GM12878 (cell line): ENCODE measurements around the gene IFI30. TPM values are rescaled to one million over a fixed set of nuclear protein-coding genes. Genes with fewer than 3 reads are reported as not detected.

Experiments used
- ATAC-seq: fragments of 200-7000 bp; cut with Tn5 transposase; 3 replicates; pipeline ENCODE4 v1.9.1; 2020; ENCODE audit warnings: mild to moderate bottlenecking, moderate library complexity
- BruUV-seq: library from RNA; stranded (reverse); fragments of 400-500 nt; replicated peaks from 2 replicates; lab custom pipeline; 2021; lab: Mats Ljungman, UMichigan
- CTCF ChIA-PET: fragments of 300-600 bp; sonication (Branson Sonifier 250); formaldehyde crosslinking; extraction: SDS; loops from one replicate; lab custom pipeline; 2021; ENCODE audit warnings: inconsistent platforms; lab: Yijun Ruan, JAX
- POLR2A ChIA-PET: fragments of 350-600 bp; formaldehyde crosslinking; extraction: SDS; loops from one replicate; lab custom pipeline; 2021; ENCODE audit warnings: inconsistent platforms; lab: Charles Lee
- RAD21 ChIA-PET: fragments of 300-600 bp; sonication (Branson Sonifier 250); formaldehyde crosslinking; loops from one replicate; lab custom pipeline; 2023; ENCODE audit warnings: antibody characterized with exemption; ENCODE audit not compliant: unreplicated experiment; lab: Charles Lee
- SMC1A ChIA-PET: fragments of 300-600 bp; sonication (Branson Sonifier 250); formaldehyde crosslinking; loops from one replicate; lab custom pipeline; 2023; ENCODE audit not compliant: unreplicated experiment, uncharacterized antibody; lab: Charles Lee
- DNase-seq: peaks from one replicate; pipeline ENCODE4 v3.0.0-alpha.2; 2011; ENCODE audit warnings: low read depth, low spot score
- FAIRE-seq: peaks from 3 replicates; lab custom pipeline; 2011; peaks lifted over from hg19 to GRCh38; lab: Jason Lieb, UNC
- H2AFZ ChIP-seq: 2 replicates; pipeline ENCODE4 v1.6.0; 2011; ENCODE audit warnings: low read depth, low read length, control low read depth; ENCODE audit not compliant: control insufficient read depth
- H3K27ac ChIP-seq: 2 replicates; pipeline ENCODE4 v1.5.1; 2011; ENCODE audit warnings: control low read depth; ENCODE audit not compliant: control insufficient read depth, insufficient read depth
- H3K27me3 ChIP-seq, 2 experiments: replicated peaks in 1 of 2; 2 replicates each; pipeline versions ENCODE4 v1.6.0 to v1.6.1; 2011; ENCODE audit warnings: low read length in 1 of 2; ENCODE audit not compliant: control insufficient read depth in 2 of 2, insufficient read depth in 2 of 2
- H3K36me3 ChIP-seq, 2 experiments: 2 replicates each; pipeline ENCODE4 v1.5.1; 2011; ENCODE audit warnings: low read length in 1 of 2; ENCODE audit not compliant: control insufficient read depth in 2 of 2, insufficient read depth in 2 of 2
- H3K4me1 ChIP-seq: 2 replicates; pipeline ENCODE4 v1.6.1; 2011; ENCODE audit warnings: mild to moderate bottlenecking, low read length, moderate library complexity, mixed read lengths; ENCODE audit not compliant: control insufficient read depth, insufficient read depth
- H3K4me2 ChIP-seq: 2 replicates; pipeline ENCODE4 v1.6.0; 2011; ENCODE audit warnings: control low read depth; ENCODE audit not compliant: control insufficient read depth, insufficient read depth
- H3K4me3 ChIP-seq: fragments of 200-600 bp; sonication (generic); 2 replicates; pipeline ENCODE4 v1.5.1; 2016
- H3K79me2 ChIP-seq: 2 replicates; pipeline ENCODE4 v1.6.0; 2011; ENCODE audit warnings: low read length; ENCODE audit not compliant: control insufficient read depth, insufficient read depth
- H3K9ac ChIP-seq: 2 replicates; pipeline ENCODE4 v1.8.0; 2011; ENCODE audit warnings: low read length, control low read depth, mixed read lengths; ENCODE audit not compliant: control insufficient read depth, insufficient read depth
- H3K9me3 ChIP-seq: replicated peaks from 3 replicates; pipeline ENCODE4 v1.5.1; 2011; ENCODE audit warnings: mild to moderate bottlenecking, low read length; ENCODE audit not compliant: control insufficient read depth, insufficient read depth
- H4K20me1 ChIP-seq: 2 replicates; pipeline ENCODE4 v1.6.0; 2011; ENCODE audit not compliant: control insufficient read depth, insufficient read depth
- BRCA1 ChIP-seq: IDR thresholded peaks from 2 replicates; pipeline ENCODE4 v1.6.1; 2011; ENCODE audit warnings: low read depth, low read length, improper control_type of control experiment
- GABPA ChIP-seq: IDR thresholded peaks from 2 replicates; pipeline ENCODE4 v1.6.1; 2014; ENCODE audit warnings: antibody characterized with exemption, low read depth, mild to moderate bottlenecking, inconsistent platforms
- HCFC1 ChIP-seq: fragments of 150-350 bp; IDR thresholded peaks from 2 replicates; pipeline ENCODE4 v1.6.1; 2014; ENCODE audit warnings: low read length
- HDAC6 ChIP-seq: fragments of 200-600 bp; sonication (generic); IDR thresholded peaks from one replicate; pipeline ENCODE4 v1.8.0; 2017; ENCODE audit warnings: antibody characterized with exemption; ENCODE audit not compliant: unreplicated experiment
- MYC ChIP-seq: IDR thresholded peaks from 2 replicates; pipeline ENCODE4 v1.6.1; 2011; ENCODE audit warnings: mild to moderate bottlenecking, low read length, moderate library complexity, inconsistent platforms; ENCODE audit not compliant: insufficient read depth, insufficient replicate concordance, insufficient read length, severe bottlenecking
- PKNOX1 ChIP-seq: fragments of 450-650 bp; IDR thresholded peaks from 2 replicates; pipeline ENCODE4 v1.6.1; 2016; ENCODE audit warnings: mild to moderate bottlenecking
- YBX1 ChIP-seq: fragments of 450-650 bp; IDR thresholded peaks from 2 replicates; pipeline ENCODE4 v1.6.1; 2016; ENCODE audit warnings: antibody characterized with exemption
- WGBS: methylation state at CpG from one replicate; pipeline ENCODE4 v1.1.6; 2016; ENCODE audit warnings: low lambda C conversion rate; ENCODE audit not compliant: insufficient replicate concordance, insufficient coverage; ENCODE audit errors: missing lambda C conversion rate; 5-methylcytosine and 5-hydroxymethylcytosine counted together
- in situ Hi-C: fragments of 300-500 bp; cut with MboI; formaldehyde crosslinking; loops from 9 replicates; pipeline ENCODE4 v1.14.3; 2018; ENCODE audit warnings: mixed read lengths
- intact Hi-C: fragments of 100-400 bp; cut with micrococcal nuclease; formaldehyde crosslinking; loops from one replicate; pipeline ENCODE4 v1.14.2; 2022; ENCODE audit not compliant: unreplicated experiment
- polyA plus RNA-seq, 11 experiments: library from polyadenylated mRNA; depleted of rRNA in 4 of 11; unstranded in 6 of 11; stranded (reverse) in 5 of 11; fragments of >200 nt; fragmentation: Nextera tagmentation in 4 of 11; fragmentation: Illumina TruSeq in 1 of 11; extraction: Ambion mirVana in 4 of 11; extraction: Trizol in 1 of 11; gene quantifications; 1 replicate in 1 of 11; 2 replicates in 10 of 11; pipeline versions ENCODE4 v1.2.1 to v1.2.3, GENCODE V29; 2011 to 2016; ENCODE audit warnings: inconsistent platforms in 2 of 11, missing spikeins in 2 of 11, low read depth in 1 of 11
- total RNA-seq, 4 experiments: library from RNA; depleted of rRNA in 3 of 4; stranded (reverse); fragments of >200 nt in 3 of 4; fragmentation: Illumina TruSeq in 1 of 4; extraction: Trizol in 1 of 4; gene quantifications; 2 replicates each; pipeline versions ENCODE4 v1.2.1 to v1.2.3, GENCODE V29; 2013 to 2021

The IFI30 gene
- total and polyA plus RNA-seq, 10 of the 15 experiments (the other 5 are each of a cell fraction or from before 2014, with no cell fraction given): 221 to 1,112 (median 451) TPM

- DNase-seq (no peak), ATAC-seq (no peak), FAIRE-seq (no peak)
- H3K27ac ChIP-seq: no peak overlapping the region
- in situ Hi-C loops (no loop called here), intact Hi-C loops (no loop called here)
- SMC1A ChIA-PET: interaction anchor here (1.1 to 1.2 kb wide), 2 partner anchors 22 to 218 kb away, joined by 3 to 4 read pairs; partner anchors contain the start of gene RAB3A
- H2AFZ ChIP-seq: no peak overlapping the region
- TF ChIP-seq MYC (no peak), BRCA1 (no peak), GABPA (no peak), HCFC1 (no peak), HDAC6 (peak; percentile 94), YBX1 (no peak), PKNOX1 (no peak)
- WGBS: 36% methylated on average over 16 of the region's 16 CpGs
- CTCF ChIA-PET: interaction anchor here (0.6 to 2.9 kb wide), 3 partner anchors 54 to 369 kb away, joined by 3 to 21 read pairs (median 17); no protein-coding TSS in a partner anchor
- RAD21 ChIA-PET: interaction anchor here (1.1 kb wide), 1 partner anchor 184 kb away, joined by 3 read pairs; no protein-coding TSS in a partner anchor
- H3K79me2 ChIP-seq: no peaks in the 10 kb centered on the region
- BruUV-seq: no TSS peak
- H3K4me3 ChIP-seq: no peak overlapping the region
- no peaks in the 10 kb centered on the region; the same call in 2 of the 3 replicates for H3K9me3 ChIP-seq
- peaks cover 0 to 3% of the 10 kb centered on the region in 2 experiments; a peak in 2 of 4 replicates for H3K27me3 ChIP-seq
- peaks cover 19% of the 10 kb centered on the region for H3K4me1 ChIP-seq
- H3K4me2 ChIP-seq: no peak overlapping the region; the same call in 1 of the 2 replicates
- POLR2A ChIA-PET: interaction anchor here (1.2 to 1.4 kb wide), 2 partner anchors 15 to 54 kb away, joined by 3 read pairs; no protein-coding TSS in a partner anchor
- no peak overlapping the region for H3K9ac ChIP-seq
- no peaks in the 10 kb centered on the region for H4K20me1 ChIP-seq
- no peaks in the 10 kb centered on the region for H3K36me3 ChIP-seq
Measured at GRCh38 chr19:18225355-18225701, 51.7 kb downstream of the IFI30 start.
